Raji (cell line): Measurements from ENCODE around the gene SLN.

Experiments used
- POLR2A ChIP-seq: IDR thresholded peaks from 2 replicates; pipeline ENCODE4 v1.6.1; 2011; ENCODE audit warnings: low read depth, low read length, control low read depth; ENCODE audit not compliant: insufficient read depth

Gene SLN

DNA sequence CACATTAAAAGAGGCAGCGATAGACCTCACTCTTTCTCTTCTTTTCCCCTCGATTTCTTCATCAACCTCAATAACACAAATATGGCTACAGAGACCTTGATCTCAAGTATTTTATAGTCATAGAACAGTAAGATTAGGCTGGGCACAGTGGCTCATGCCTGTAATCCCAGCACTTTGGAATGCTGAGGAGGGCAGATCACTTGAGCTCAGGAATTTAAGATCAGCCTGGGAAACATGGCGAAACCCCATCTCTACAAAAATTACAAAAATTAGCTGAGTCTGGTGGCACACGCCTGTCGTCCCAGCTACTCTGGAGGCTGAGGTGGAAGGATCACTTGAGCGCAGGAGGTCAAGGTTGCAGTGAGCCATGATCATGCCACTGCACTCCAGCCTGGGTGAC, 14.6 kb downstream of the SLN start:
- no peak for TF ChIP-seq POLR2A

DNA sequence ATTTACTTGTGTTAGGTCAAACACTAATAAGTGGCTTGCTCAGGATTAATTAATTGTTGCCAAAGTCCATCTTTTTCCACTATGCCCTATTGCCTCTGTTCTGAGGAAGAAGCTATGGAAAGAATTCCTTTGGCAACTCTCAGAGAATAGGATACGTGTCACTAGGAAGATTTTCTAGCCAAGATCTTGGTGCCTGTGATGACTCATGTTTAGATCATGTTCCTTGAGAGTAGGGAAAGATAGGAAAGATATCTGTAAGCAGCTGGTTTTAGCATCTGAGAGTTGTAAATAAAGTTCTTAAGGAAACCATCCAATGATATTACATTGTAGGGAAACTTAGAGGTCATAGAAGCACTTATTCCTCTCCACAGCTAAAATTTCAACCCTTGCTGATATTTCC, 15.7 kb downstream of the SLN start:
- TF ChIP-seq POLR2A, result no peak

DNA sequence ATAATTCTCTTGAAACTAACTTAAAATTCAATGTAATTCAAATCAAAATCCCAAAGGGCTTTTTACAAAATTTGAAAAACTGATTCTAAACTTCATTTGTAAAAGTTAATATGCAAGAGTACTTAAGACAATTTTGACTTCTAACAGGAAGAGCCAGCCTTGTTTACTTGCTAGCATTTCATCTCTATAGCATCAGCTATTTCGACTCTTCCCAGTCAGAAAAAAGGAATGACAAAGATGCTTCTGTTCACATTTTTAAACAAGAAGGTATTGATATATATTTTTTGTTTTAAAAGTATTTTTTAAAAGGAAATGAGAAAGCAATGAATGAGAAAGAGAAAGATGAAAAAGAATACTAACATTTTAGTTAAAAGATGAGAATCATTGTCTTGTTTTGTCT, 16.4 kb downstream of the SLN start:
- no peak for TF ChIP-seq POLR2A

DNA sequence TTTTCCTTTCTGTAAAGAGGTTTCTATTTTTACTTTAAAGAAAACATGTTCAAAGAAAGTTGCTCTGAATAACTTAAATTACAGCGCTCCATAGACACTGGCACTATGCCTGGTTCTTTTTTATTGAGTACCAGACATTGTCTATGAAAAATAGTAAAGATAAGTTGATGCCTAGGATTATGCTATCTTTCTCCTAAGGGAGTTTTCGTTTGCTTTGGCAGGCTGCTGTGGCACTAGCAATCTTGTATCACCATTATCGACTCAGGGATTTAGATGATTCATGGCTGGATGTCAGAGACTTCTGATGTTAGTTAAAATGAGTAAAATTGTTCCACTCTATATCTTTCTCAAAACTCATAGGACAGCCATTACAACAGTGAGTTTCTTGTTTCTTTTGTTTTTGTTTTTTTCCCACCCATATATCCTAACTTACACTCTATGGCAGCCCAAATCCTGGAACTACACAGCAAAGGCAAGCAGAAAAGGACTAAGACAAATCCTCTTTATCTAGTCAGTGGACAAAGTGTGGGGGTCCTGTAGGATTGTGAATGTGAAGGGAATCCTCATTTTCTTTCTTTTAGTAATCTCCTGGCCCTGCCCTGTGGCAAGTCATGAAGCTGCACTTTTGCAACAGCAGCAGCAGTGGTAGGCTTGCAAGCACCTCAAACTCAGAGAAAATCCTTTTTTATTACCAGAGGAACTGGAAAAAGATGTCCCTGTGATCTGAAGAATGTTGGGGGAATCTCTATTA, 20.7 kb downstream of the SLN start:
- no peak for TF ChIP-seq POLR2A

- no peak for TF ChIP-seq POLR2A
Observed at GRCh38 chr11:107689317-107690202, 22.3 kb downstream of the SLN start.

GRCh38 chr11:107688322-107688918, 23.4 kb downstream of the SLN start:
- TF ChIP-seq POLR2A, result no peak

DNA sequence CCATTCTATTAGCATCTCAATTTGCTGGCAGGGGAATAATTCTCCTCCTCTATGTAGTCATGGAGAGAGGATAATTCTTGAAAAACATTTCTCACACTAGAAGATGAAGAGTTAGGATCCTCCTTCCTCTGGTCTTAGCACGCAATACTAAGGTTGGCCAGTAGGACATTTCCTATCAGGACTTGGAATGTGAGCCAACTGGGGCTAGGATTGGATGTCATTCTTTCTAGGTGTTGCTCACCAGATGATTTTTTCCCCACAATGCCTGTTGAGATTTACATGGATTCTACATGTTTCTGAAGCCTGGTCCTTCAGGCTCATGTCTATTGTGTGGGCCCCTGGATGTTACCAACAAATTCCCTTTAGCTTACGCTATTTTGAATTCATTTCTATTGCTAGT, 28.0 kb downstream of the SLN start:
- no peak for TF ChIP-seq POLR2A

DNA sequence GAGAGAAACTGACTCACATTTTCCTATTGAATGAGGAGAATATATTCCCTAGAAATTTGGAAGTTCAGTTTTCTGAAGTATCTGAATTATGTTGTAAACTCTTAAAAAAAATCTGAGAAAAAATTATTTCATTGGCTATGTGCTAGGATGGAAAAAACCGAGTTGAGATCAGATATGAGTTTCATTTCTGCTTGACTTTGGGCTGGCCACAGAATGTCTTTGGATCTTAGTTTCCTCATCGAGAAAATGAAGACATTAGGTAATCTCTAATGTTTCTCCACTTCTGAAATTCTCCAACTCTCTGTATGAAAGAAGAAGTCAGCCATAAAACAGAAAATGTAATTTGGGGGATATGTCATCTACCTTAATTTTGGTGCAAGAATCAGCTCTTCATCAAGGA, 28.8 kb downstream of the SLN start:
- no peak for TF ChIP-seq POLR2A

- TF ChIP-seq POLR2A, result no peak
Observed at GRCh38 chr11:107682572-107682971, 29.3 kb downstream of the SLN start.

DNA sequence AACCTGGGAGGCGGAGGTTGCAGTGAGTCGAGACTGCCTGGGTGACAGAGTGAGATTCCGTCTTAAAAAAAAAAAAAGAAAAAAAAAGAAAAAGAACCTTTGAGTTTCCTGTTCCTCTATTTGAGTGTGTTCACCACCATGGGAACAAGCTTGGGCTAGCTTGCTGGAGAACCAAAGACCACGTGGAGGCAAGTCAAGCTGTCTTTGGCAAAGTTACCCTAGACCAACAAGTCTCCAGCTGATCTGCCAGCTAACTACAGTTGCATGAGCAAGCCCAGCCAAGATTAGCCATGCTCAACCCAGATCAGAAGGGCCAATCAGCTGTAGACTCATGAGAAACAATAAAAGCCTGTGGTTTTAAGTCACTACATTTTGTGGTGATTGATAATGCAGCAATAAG, 29.7 kb downstream of the SLN start:
- TF ChIP-seq POLR2A, result no peak

DNA sequence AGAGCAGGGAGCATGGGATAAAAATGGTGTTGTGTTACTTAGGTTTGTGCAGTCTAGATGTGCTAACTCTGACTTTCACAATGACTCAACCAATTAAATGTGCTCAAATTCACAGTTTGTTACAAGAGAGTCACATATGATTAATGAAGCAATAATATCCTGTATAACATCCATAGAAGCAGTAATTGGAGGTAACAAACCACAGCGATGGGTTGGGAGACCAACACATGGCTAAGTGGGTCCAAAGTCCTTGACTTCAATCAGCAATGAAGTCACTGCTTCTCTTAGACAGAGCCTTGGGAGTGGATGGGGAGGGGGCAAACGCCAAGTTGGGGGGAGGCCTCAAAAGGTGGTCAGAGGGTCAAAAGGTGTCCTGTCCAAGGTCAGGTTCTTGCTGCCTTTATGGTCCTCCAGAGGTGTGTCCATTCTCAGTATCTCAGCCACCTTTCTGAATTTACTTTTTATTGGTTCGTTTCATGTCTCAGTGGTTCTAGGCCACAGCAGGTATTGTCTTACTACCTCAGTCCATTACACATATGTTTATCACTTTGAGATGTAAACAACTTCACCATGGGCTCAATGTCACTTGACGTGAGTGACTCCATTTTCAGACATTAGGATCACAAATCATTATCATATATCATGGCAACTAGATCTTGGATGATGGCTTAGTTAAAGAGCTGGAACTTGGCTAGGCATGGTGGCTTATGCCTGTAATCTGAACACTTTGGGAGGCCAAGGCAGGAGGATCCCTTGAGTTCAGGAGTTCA, 32.4 kb downstream of the SLN start:
- no peak for TF ChIP-seq POLR2A

- no peak for TF ChIP-seq POLR2A
Observed at GRCh38 chr11:107678632-107678971, 33.3 kb downstream of the SLN start.

DNA sequence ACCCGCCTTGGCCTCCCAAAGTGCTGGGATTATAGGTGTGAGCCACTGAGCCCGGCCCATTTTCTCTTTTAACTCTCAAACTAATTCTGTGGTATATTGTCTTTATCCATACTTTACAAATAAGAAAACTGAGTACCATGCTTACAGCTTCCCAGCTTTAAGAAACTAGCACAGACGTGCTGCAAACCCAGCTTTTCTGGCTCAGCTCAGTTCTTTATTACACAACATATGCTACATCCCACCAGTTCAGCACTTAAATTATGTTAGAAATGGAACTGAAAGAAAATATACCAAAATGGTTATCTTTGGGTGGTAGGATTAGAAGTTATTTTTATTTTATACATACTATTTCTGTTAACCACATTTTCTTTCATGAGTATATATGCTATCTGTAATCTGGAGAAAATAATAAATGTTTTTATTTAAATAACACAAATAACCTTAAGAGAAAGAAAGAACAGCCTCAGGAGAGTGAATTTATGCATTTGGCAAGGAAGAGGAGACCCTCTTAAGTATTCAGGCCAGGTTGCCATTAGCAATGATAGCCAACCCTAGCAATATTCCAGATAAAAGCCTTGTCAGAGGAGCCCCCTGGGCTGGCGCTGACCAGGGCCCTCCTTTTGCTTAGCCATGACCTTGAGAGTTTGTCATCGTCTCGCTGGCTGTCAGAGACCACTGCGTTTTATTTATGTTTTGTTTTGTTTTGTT, 33.8 kb downstream of the SLN start:
- TF ChIP-seq POLR2A, result no peak

DNA sequence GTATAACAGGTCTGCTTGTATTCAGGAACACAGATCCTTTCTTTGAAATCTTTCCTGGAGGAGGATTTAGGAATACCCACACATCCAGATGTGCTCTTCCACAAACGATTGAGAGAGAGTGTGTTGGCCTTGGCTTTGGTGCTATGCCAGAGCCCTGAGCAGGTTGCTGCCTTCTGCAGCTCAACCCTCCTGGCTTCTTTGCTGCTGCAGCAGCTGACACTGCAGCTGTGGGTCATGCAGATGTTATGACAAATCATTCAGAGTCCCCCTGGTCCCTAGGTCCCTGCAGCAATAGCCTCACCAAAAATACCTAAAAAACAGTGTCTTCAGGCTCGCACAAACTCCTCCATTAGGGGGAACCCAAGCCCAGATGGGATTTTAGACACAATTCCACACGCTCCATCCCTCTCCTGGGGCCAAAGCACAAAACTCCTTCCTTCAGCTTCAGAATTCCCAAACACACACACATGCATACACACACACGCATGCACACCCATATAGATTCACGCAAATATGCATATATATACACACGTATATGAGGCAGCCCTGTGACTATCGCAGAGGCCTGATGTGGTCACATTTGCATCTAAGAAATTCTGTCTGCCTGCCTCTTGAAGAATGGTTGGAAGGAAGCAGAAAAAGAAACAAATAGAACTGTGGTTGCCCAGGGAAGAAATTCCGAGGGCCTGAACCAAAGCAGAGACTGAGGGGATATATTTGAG, 35.4 kb downstream of the SLN start:
- TF ChIP-seq POLR2A, result no peak
